HepG2 (cell line): ENCODE data around the gene SLC25A22. TPM values are rescaled to one million over a fixed set of nuclear protein-coding genes. Genes with fewer than 3 reads are reported as not detected.

Experiments
- DNMT1 ChIP-seq: sonication (generic); formaldehyde crosslinking; IDR thresholded peaks from 2 replicates; pipeline ENCODE4 v1.5.1; 2020; ENCODE audit warnings: mild to moderate bottlenecking, missing genetic modification reagents
- ELF1 ChIP-seq: sonication (generic); formaldehyde crosslinking; IDR thresholded peaks from 2 replicates; pipeline ENCODE4 v1.4.0; 2020; ENCODE audit warnings: missing genetic modification reagents
- HOXA3 ChIP-seq: sonication (generic); formaldehyde crosslinking; IDR thresholded peaks from 2 replicates; pipeline ENCODE4 v1.5.0; 2020; ENCODE audit warnings: missing genetic modification reagents
- JDP2 ChIP-seq: sonication (generic); formaldehyde crosslinking; IDR thresholded peaks from 2 replicates; pipeline ENCODE4 v1.8.1; 2022; ENCODE audit warnings: missing genetic modification reagents, borderline replicate concordance
- KAT8 ChIP-seq: IDR thresholded peaks from 2 replicates; pipeline ENCODE4 v1.6.1; 2016; ENCODE audit warnings: missing genetic modification reagents, missing compliant biosample characterization
- KDM3A ChIP-seq: IDR thresholded peaks from 2 replicates; pipeline ENCODE4 v1.6.1; 2018; ENCODE audit warnings: low read depth, missing compliant biosample characterization
- KLF11 ChIP-seq: IDR thresholded peaks from 2 replicates; pipeline ENCODE4 v1.6.1; 2016; ENCODE audit warnings: missing compliant biosample characterization
- NFKB2 ChIP-seq: sonication (generic); formaldehyde crosslinking; IDR thresholded peaks from 2 replicates; pipeline ENCODE4 v1.4.0; 2020; ENCODE audit warnings: missing genetic modification reagents, borderline replicate concordance
- NR2C2 ChIP-seq: sonication (generic); formaldehyde crosslinking; IDR thresholded peaks from 2 replicates; pipeline ENCODE4 v1.4.0; 2020; ENCODE audit warnings: missing genetic modification reagents, mild to moderate bottlenecking, moderate library complexity, borderline replicate concordance
- NR2F6 ChIP-seq, 2 experiments: IDR thresholded peaks; 2 replicates each; pipeline ENCODE4 v1.6.1; 2016; ENCODE audit warnings: antibody characterized with exemption in 1 of 2, mild to moderate bottlenecking in 1 of 2
- SNAI1 ChIP-seq: sonication (generic); formaldehyde crosslinking; IDR thresholded peaks from 2 replicates; pipeline ENCODE4 v1.5.0; 2020; ENCODE audit warnings: mild to moderate bottlenecking, missing genetic modification reagents, borderline replicate concordance
- TBP ChIP-seq: sonication (generic); formaldehyde crosslinking; IDR thresholded peaks from 2 replicates; pipeline ENCODE4 v1.5.0; 2020; ENCODE audit warnings: missing genetic modification reagents
- TCF7 ChIP-seq: sonication (generic); IDR thresholded peaks from 2 replicates; pipeline ENCODE4 v1.6.1; 2016; ENCODE audit warnings: antibody characterized with exemption, low read depth
- TCF7L2 ChIP-seq: IDR thresholded peaks from 2 replicates; pipeline ENCODE4 v1.6.1; 2011; ENCODE audit warnings: mild to moderate bottlenecking, low read depth, low read length, moderate library complexity
- U2AF1 ChIP-seq: fragments of 200-400 bp; formaldehyde crosslinking; optimal IDR thresholded peaks from 2 replicates; pipeline ENCODE3; 2017; ENCODE audit warnings: mild to moderate bottlenecking, low read depth, low read length
- ZBTB38 ChIP-seq: sonication (generic); formaldehyde crosslinking; IDR thresholded peaks from 2 replicates; pipeline ENCODE4 v1.5.1; 2020; ENCODE audit warnings: mild to moderate bottlenecking, missing genetic modification reagents
- ZFAT ChIP-seq: sonication (generic); formaldehyde crosslinking; conservative IDR thresholded peaks from 2 replicates; pipeline ENCODE4 v1.8.1; 2023; ENCODE audit warnings: missing genetic modification reagents, inconsistent platforms
- ZMAT3 ChIP-seq: sonication (generic); formaldehyde crosslinking; conservative IDR thresholded peaks from 2 replicates; pipeline ENCODE4 v1.7.0; 2021; ENCODE audit warnings: missing genetic modification reagents
- ZNF160 ChIP-seq: sonication (generic); formaldehyde crosslinking; IDR thresholded peaks from 2 replicates; pipeline ENCODE4 v1.8.0; 2022; ENCODE audit warnings: mild to moderate bottlenecking, inconsistent platforms, missing genetic modification reagents
- ZNF235 ChIP-seq: sonication (generic); formaldehyde crosslinking; IDR thresholded peaks from 2 replicates; pipeline ENCODE4 v1.8.1; 2023; ENCODE audit warnings: mild to moderate bottlenecking, missing genetic modification reagents, borderline replicate concordance
- ZNF33A ChIP-seq: sonication (generic); formaldehyde crosslinking; IDR thresholded peaks from 2 replicates; pipeline ENCODE4 v1.5.1; 2020; ENCODE audit warnings: missing genetic modification reagents, mild to moderate bottlenecking, moderate library complexity, borderline replicate concordance
- ZNF484 ChIP-seq: sonication (generic); formaldehyde crosslinking; IDR thresholded peaks from 2 replicates; pipeline ENCODE4 v1.5.1; 2020; ENCODE audit warnings: mild to moderate bottlenecking, low read depth, missing genetic modification reagents, borderline replicate concordance
- ZNF546 ChIP-seq: sonication (generic); formaldehyde crosslinking; conservative IDR thresholded peaks from 2 replicates; pipeline ENCODE4 v1.8.1; 2023; ENCODE audit warnings: mild to moderate bottlenecking, missing genetic modification reagents
- ZNF558 ChIP-seq: sonication (generic); formaldehyde crosslinking; IDR thresholded peaks from 2 replicates; pipeline ENCODE4 v1.9.0; 2022; ENCODE audit warnings: mild to moderate bottlenecking, missing genetic modification reagents, borderline replicate concordance
- ZNF614 ChIP-seq: IDR thresholded peaks from 2 replicates; pipeline ENCODE4 v1.6.1; 2018; ENCODE audit warnings: missing biosample characterization, missing genetic modification reagents, inconsistent platforms, borderline replicate concordance
- ZSCAN31 ChIP-seq: sonication (generic); formaldehyde crosslinking; IDR thresholded peaks from 2 replicates; pipeline ENCODE4 v1.5.0; 2020; ENCODE audit warnings: low read depth, mild to moderate bottlenecking, missing genetic modification reagents
- polyA plus RNA-seq, 8 experiments: library from polyadenylated mRNA; depleted of rRNA in 3 of 8; stranded (reverse) in 7 of 8; unstranded in 1 of 8; fragments of >200 nt; fragmentation: Illumina TruSeq in 4 of 8; extraction: Trizol in 4 of 8; gene quantifications; 2 replicates each; pipeline versions ENCODE4 v1.2.1 to v1.2.3, GENCODE V29; 2011 to 2016; ENCODE audit warnings: low read depth in 4 of 8, missing spikeins in 1 of 8, mixed read lengths in 1 of 8; ENCODE audit not compliant: insufficient read depth in 1 of 8
- total RNA-seq, 5 experiments: library from RNA; depleted of rRNA; stranded (reverse); fragments of >200 nt; fragmentation: Illumina TruSeq; extraction: Trizol; gene quantifications; 2 replicates each; pipeline ENCODE4 v1.2.3, GENCODE V29; 2016; ENCODE audit warnings: low read depth in 1 of 5
- TF ChIP-seq, protein P1 (sequence below): sonication (generic); formaldehyde crosslinking; IDR thresholded peaks from 2 replicates; pipeline ENCODE4 v1.4.0; 2020; ENCODE audit warnings: low read depth, mild to moderate bottlenecking, missing genetic modification reagents
- TF ChIP-seq, protein P2 (sequence below): sonication (generic); formaldehyde crosslinking; IDR thresholded peaks from 2 replicates; pipeline ENCODE4 v1.8.1; 2023; ENCODE audit warnings: mild to moderate bottlenecking, missing genetic modification reagents
- TF ChIP-seq, protein P3 (sequence below): IDR thresholded peaks from 2 replicates; pipeline ENCODE4 v1.6.1; 2016; ENCODE audit warnings: low read depth, control low read depth

SLC25A22 gene
- total and polyA plus RNA-seq, 2 of the 13 experiments (the other 11 are each of a cell fraction or from before 2014, with no cell fraction given), result 12.4 to 19.2 TPM

DNA sequence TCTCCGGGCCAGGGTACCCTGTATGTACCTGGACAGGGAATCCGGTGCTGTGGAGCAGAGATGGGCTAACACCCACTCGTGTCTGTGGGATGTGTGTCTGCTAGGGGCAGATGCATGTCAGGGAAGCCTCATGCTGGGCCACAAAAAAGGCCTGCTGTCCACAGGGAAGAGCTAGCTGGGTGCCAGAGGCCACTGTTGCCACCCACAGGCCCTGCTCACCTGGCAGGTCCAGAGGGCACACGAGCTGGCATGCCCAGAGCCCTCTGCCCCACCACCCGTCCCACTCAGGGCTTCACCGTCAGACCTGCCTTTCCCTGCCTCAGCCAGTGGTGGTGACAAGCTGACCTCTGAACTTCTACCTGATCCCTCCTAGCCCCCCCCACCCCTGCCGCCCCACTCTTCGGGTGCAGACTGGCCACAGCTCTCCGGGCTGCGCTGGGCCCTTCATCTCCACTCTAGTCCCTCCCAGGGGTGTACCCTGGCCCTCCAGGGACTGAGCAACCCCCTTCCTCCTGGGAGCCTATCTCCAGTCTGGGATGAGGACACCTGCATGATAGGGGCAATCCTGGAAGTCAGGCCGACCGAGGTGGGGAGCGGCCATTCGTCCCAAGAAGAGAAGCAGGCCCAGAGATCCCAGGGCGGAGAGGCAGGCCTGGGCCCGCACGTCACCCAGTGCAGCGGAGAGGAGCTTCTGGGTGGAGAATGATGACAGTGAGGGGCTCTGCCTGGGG lies 1.4 kb downstream of the SLC25A22 start (continued):
- TF ChIP-seq ZNF484 (CRISPR knock-in tag), result no peak
- TF ChIP-seq HOXA3, result peak; percentile 17; the same call in 1 of the 2 replicates
- TF ChIP-seq ZNF160 (CRISPR knock-in tag), result peak; percentile 10; the same call in 1 of the 2 replicates
- no peak for TF ChIP-seq ZNF558 (CRISPR knock-in tag)
- TF ChIP-seq ZNF546, result 0 out of 2 replicates have a peak, but pooled peaks have one; percentile 15
- no peak for TF ChIP-seq TCF7L2
- TF ChIP-seq ZMAT3, result 0 out of 2 replicates have a peak, but pooled peaks have one; percentile 19
- TF ChIP-seq KDM3A, result 0 out of 2 replicates have a peak, but pooled peaks have one; percentile 1
- 0 out of 2 replicates have a peak, but pooled peaks have one; percentile 15 for TF ChIP-seq DNMT1 (CRISPR knock-in tag)
- TF ChIP-seq NR2F6 (IDR thresholded peaks at IDR 0.05), result no peak; the same call in 1 of the 2 replicates
- peak; percentile 17; the same call in 1 of the 2 replicates for TF ChIP-seq NR2F6 (CRISPR knock-in tag; IDR thresholded peaks at IDR 0.05)
- TF ChIP-seq, protein P1, sequence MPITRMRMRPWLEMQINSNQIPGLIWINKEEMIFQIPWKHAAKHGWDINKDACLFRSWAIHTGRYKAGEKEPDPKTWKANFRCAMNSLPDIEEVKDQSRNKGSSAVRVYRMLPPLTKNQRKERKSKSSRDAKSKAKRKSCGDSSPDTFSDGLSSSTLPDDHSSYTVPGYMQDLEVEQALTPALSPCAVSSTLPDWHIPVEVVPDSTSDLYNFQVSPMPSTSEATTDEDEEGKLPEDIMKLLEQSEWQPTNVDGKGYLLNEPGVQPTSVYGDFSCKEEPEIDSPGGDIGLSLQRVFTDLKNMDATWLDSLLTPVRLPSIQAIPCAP, result 0 out of 2 replicates have a peak, but pooled peaks have one; percentile 10
- 0 out of 2 replicates have a peak, but pooled peaks have one; percentile 11 for TF ChIP-seq ELF1 (CRISPR knock-in tag)
- no peak for TF ChIP-seq KAT8 (CRISPR knock-in tag)
- TF ChIP-seq, protein P2, sequence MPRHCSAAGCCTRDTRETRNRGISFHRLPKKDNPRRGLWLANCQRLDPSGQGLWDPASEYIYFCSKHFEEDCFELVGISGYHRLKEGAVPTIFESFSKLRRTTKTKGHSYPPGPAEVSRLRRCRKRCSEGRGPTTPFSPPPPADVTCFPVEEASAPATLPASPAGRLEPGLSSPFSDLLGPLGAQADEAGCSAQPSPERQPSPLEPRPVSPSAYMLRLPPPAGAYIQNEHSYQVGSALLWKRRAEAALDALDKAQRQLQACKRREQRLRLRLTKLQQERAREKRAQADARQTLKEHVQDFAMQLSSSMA (CRISPR knock-in tag), result 0 out of 2 replicates have a peak, but pooled peaks have one; percentile 14
- no peak for TF ChIP-seq NFKB2 (CRISPR knock-in tag)
- TF ChIP-seq U2AF1, result no peak
- no peak for TF ChIP-seq KLF11
- no peak for TF ChIP-seq TBP (CRISPR knock-in tag)
- TF ChIP-seq ZSCAN31 (CRISPR knock-in tag), result peak; percentile 21; the same call in 1 of the 2 replicates
- TF ChIP-seq SNAI1 (CRISPR knock-in tag), result 0 out of 2 replicates have a peak, but pooled peaks have one; percentile 67
- 0 out of 2 replicates have a peak, but pooled peaks have one; percentile 4 for TF ChIP-seq ZNF614 (CRISPR knock-in tag)
- TF ChIP-seq JDP2, result no peak
- TF ChIP-seq ZNF235 (CRISPR knock-in tag), result peak; percentile 59; the same call in 1 of the 2 replicates
- no peak for TF ChIP-seq TCF7
- TF ChIP-seq ZNF33A (CRISPR knock-in tag), result no peak
- TF ChIP-seq ZBTB38 (CRISPR knock-in tag), result no peak
- no peak for TF ChIP-seq ZFAT (CRISPR knock-in tag)
- peak; percentile 89 for TF ChIP-seq NR2C2 (CRISPR knock-in tag)
- TF ChIP-seq, protein P3, sequence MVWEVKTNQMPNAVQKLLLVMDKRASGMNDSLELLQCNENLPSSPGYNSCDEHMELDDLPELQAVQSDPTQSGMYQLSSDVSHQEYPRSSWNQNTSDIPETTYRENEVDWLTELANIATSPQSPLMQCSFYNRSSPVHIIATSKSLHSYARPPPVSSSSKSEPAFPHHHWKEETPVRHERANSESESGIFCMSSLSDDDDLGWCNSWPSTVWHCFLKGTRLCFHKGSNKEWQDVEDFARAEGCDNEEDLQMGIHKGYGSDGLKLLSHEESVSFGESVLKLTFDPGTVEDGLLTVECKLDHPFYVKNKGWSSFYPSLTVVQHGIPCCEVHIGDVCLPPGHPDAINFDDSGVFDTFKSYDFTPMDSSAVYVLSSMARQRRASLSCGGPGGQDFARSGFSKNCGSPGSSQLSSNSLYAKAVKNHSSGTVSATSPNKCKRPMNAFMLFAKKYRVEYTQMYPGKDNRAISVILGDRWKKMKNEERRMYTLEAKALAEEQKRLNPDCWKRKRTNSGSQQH, result no peak
